Liver (tissue), 9 donors: Measurements from ENCODE around the gene RBM6. TPM values are rescaled to one million over a fixed set of nuclear protein-coding genes. Genes with fewer than 3 reads are reported as not detected.

Experiments
- DNase-seq: peaks from one replicate; pipeline ENCODE4 v3.0.0-alpha.2; 2017; ENCODE audit warnings: low spot score
- H3K27ac ChIP-seq, 2 donors: one replicate each; pipeline ENCODE4 v1.7.0; 2013; ENCODE audit warnings: inconsistent platforms in 2 of 2, low read length in 2 of 2, control low read depth in 1 of 2, low read depth in 1 of 2, mild to moderate bottlenecking in 1 of 2
- H3K27me3 ChIP-seq, 4 donors: one replicate each; pipeline versions ENCODE4 v1.6.1 to v1.7.0; 2013; ENCODE audit warnings: low read length in 3 of 4, inconsistent platforms in 1 of 4, mild to moderate bottlenecking in 1 of 4, moderate library complexity in 1 of 4; ENCODE audit not compliant: control insufficient read depth in 4 of 4, insufficient read depth in 4 of 4
- H3K36me3 ChIP-seq, 4 donors: one replicate each; pipeline versions ENCODE4 v1.6.1 to v1.7.0; 2013; ENCODE audit warnings: low read length in 3 of 4, mild to moderate bottlenecking in 3 of 4, low read depth in 1 of 4, moderate library complexity in 1 of 4; ENCODE audit not compliant: control insufficient read depth in 4 of 4, insufficient read depth in 3 of 4
- H3K4me1 ChIP-seq, 4 donors: one replicate each; pipeline versions ENCODE4 v1.6.1 to v1.7.0; 2013; ENCODE audit warnings: low read length in 3 of 4, mild to moderate bottlenecking in 3 of 4, moderate library complexity in 1 of 4; ENCODE audit not compliant: control insufficient read depth in 4 of 4, insufficient read depth in 4 of 4
- H3K4me3 ChIP-seq, 3 donors: one replicate each; pipeline versions ENCODE4 v1.6.1 to v1.7.0; 2013; ENCODE audit warnings: low read length in 3 of 3, control low read depth in 1 of 3, low read depth in 1 of 3, mild to moderate bottlenecking in 1 of 3
- H3K9ac ChIP-seq, 2 donors: one replicate each; pipeline ENCODE4 v1.7.0; 2013; ENCODE audit warnings: low read length in 2 of 2, mild to moderate bottlenecking in 2 of 2, moderate library complexity in 2 of 2, control low read depth in 1 of 2, low read depth in 1 of 2
- H3K9me3 ChIP-seq, 4 donors: one replicate each; pipeline versions ENCODE4 v1.6.1 to v1.7.0; 2013; ENCODE audit warnings: low read length in 3 of 4; ENCODE audit not compliant: control insufficient read depth in 4 of 4
- CTCF ChIP-seq: fragments of 150-350 bp; IDR thresholded peaks from 2 replicates; pipeline ENCODE4 v1.5.1; 2017; ENCODE audit warnings: improper control_type of control experiment, low read depth, low read length; ENCODE audit not compliant: missing input control
- EGR1 ChIP-seq, 2 donors: IDR thresholded peaks; 2 replicates each; pipeline ENCODE4 v1.6.1; 2016 to 2018; ENCODE audit warnings: antibody characterized with exemption in 2 of 2, low read depth in 2 of 2
- FOXA1 ChIP-seq: IDR thresholded peaks from 2 replicates; pipeline ENCODE4 v1.6.1; 2016; ENCODE audit warnings: antibody characterized with exemption
- FOXA2 ChIP-seq: IDR thresholded peaks from 2 replicates; pipeline ENCODE4 v1.6.1; 2016; ENCODE audit warnings: antibody characterized with exemption
- GABPA ChIP-seq, 2 donors: IDR thresholded peaks in 1 of 2; conservative IDR thresholded peaks in 1 of 2; 2 replicates each; pipeline ENCODE4 v1.6.1; 2016; ENCODE audit warnings: antibody characterized with exemption in 2 of 2, mild to moderate bottlenecking in 1 of 2, moderate library complexity in 1 of 2
- HNF4A ChIP-seq, 2 donors: conservative IDR thresholded peaks; 2 replicates each; pipeline ENCODE4 v1.6.1; 2016; ENCODE audit warnings: antibody characterized with exemption in 2 of 2, mild to moderate bottlenecking in 2 of 2
- HNF4G ChIP-seq: IDR thresholded peaks from 2 replicates; pipeline ENCODE4 v1.6.1; 2016; ENCODE audit warnings: antibody characterized with exemption
- JUND ChIP-seq, 2 donors: IDR thresholded peaks; 2 replicates each; pipeline ENCODE4 v1.6.1; 2016; ENCODE audit warnings: antibody characterized with exemption in 2 of 2
- NR2F2 ChIP-seq: IDR thresholded peaks from 2 replicates; pipeline ENCODE4 v1.6.1; 2016; ENCODE audit warnings: antibody characterized with exemption
- RAD21 ChIP-seq, 2 donors: IDR thresholded peaks; 2 replicates each; pipeline ENCODE4 v1.6.1; 2016; ENCODE audit warnings: antibody characterized with exemption in 2 of 2, mild to moderate bottlenecking in 2 of 2
- REST ChIP-seq: IDR thresholded peaks from 2 replicates; pipeline ENCODE4 v1.6.1; 2016; ENCODE audit warnings: antibody characterized with exemption, mild to moderate bottlenecking
- RXRA ChIP-seq, 2 donors: IDR thresholded peaks; 2 replicates each; pipeline ENCODE4 v1.6.1; 2017 to 2018; ENCODE audit warnings: antibody characterized with exemption in 2 of 2, mild to moderate bottlenecking in 1 of 2
- SP1 ChIP-seq: IDR thresholded peaks from 2 replicates; pipeline ENCODE4 v1.6.1; 2018; ENCODE audit warnings: antibody characterized with exemption, mild to moderate bottlenecking
- TAF1 ChIP-seq: conservative IDR thresholded peaks from 2 replicates; pipeline ENCODE4 v1.6.1; 2016; ENCODE audit warnings: antibody characterized with exemption, mild to moderate bottlenecking
- YY1 ChIP-seq: IDR thresholded peaks from 2 replicates; pipeline ENCODE4 v1.6.1; 2016; ENCODE audit warnings: antibody characterized with exemption, mild to moderate bottlenecking
- WGBS: extraction: QIAGEN DNeasy Blood & Tissue Kit; methylation state at CpG from one replicate; pipeline ENCODE4 v1.1.7; 2013; 5-methylcytosine and 5-hydroxymethylcytosine counted together
- polyA plus RNA-seq, 2 donors: library from polyadenylated mRNA; stranded (reverse) in 1 of 2; unstranded in 1 of 2; fragments of 200-250 nt in 1 of 2; fragments of >200 nt in 1 of 2; fragmentation: Nextera tagmentation in 1 of 2; extraction: Ambion mirVana in 1 of 2; gene quantifications; one replicate each; pipeline versions ENCODE4 v1.2.1 to v1.2.3, GENCODE V29; 2013 to 2015
- total RNA-seq, 2 donors: library from RNA; depleted of rRNA; stranded (reverse); fragments of >200 nt; gene quantifications; one replicate each; pipeline ENCODE4 v1.2.3, GENCODE V29; 2014
- TF ChIP-seq, protein P1 (sequence below): IDR thresholded peaks from 2 replicates; pipeline ENCODE4 v1.6.1; 2016; ENCODE audit warnings: antibody characterized with exemption
- TF ChIP-seq, protein P2 (sequence below): IDR thresholded peaks from 2 replicates; pipeline ENCODE4 v1.6.1; 2016; ENCODE audit warnings: antibody characterized with exemption
- TF ChIP-seq, protein P3 (sequence below): IDR thresholded peaks from 2 replicates; pipeline ENCODE4 v1.6.1; 2016; ENCODE audit warnings: antibody characterized with exemption
- donor health status: healthy.
- donor health status: healthy.
- donor health status: healthy.
- donor health status: healthy.
- donor health status: healthy.

The RBM6 gene
- total and polyA plus RNA-seq, 4 donors: 10.9 to 59.2 (median 37.5) TPM

GRCh38 chr3:50120364-50121071 is 180.6 kb downstream of the RBM6 start:
- no peaks in the 10 kb centered on the region for H3K4me1 ChIP-seq
- H3K27me3 ChIP-seq: no peaks in the 10 kb centered on the region
- H3K36me3 ChIP-seq: peaks cover 6 to 50% (median 38%) of the 10 kb centered on the region in 4 donors
- no peak overlapping the region for H3K9ac ChIP-seq
- no peak overlapping the region for H3K27ac ChIP-seq
- no peak for TF ChIP-seq CTCF
- TF ChIP-seq, protein P1, sequence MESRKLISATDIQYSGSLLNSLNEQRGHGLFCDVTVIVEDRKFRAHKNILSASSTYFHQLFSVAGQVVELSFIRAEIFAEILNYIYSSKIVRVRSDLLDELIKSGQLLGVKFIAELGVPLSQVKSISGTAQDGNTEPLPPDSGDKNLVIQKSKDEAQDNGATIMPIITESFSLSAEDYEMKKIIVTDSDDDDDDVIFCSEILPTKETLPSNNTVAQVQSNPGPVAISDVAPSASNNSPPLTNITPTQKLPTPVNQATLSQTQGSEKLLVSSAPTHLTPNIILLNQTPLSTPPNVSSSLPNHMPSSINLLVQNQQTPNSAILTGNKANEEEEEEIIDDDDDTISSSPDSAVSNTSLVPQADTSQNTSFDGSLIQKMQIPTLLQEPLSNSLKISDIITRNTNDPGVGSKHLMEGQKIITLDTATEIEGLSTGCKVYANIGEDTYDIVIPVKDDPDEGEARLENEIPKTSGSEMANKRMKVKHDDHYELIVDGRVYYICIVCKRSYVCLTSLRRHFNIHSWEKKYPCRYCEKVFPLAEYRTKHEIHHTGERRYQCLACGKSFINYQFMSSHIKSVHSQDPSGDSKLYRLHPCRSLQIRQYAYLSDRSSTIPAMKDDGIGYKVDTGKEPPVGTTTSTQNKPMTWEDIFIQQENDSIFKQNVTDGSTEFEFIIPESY: no peak
- TF ChIP-seq, protein P2, sequence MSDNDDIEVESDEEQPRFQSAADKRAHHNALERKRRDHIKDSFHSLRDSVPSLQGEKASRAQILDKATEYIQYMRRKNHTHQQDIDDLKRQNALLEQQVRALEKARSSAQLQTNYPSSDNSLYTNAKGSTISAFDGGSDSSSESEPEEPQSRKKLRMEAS: no peak
- TF ChIP-seq EGR1 (IDR thresholded peaks at IDR 0.05; ENCODE audit: low read depth in 2 of 2): no peak
- TF ChIP-seq RXRA (IDR thresholded peaks at IDR 0.05): no peak
- no peak for TF ChIP-seq HNF4A (conservative IDR thresholded peaks at IDR 0.05)
- no peak for TF ChIP-seq HNF4G
- TF ChIP-seq SP1: no peak
- TF ChIP-seq TAF1: no peak
- no peak for TF ChIP-seq REST
- TF ChIP-seq RAD21 (IDR thresholded peaks at IDR 0.05): no peak
- no peak for TF ChIP-seq NR2F2
- TF ChIP-seq, protein P3, sequence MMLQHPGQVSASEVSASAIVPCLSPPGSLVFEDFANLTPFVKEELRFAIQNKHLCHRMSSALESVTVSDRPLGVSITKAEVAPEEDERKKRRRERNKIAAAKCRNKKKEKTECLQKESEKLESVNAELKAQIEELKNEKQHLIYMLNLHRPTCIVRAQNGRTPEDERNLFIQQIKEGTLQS: no peak
- no peak for TF ChIP-seq YY1
- TF ChIP-seq FOXA2: no peak
- no peak for TF ChIP-seq GABPA (IDR thresholded peaks at IDR 0.05 in 1 of 2, conservative IDR thresholded peaks at IDR 0.05 in 1 of 2)
- no peak for TF ChIP-seq JUND (IDR thresholded peaks at IDR 0.05)
- TF ChIP-seq FOXA1: no peak
- 89% methylated on average over 10 of the region's 10 CpGs for WGBS
- DNase-seq: no peak
- no peak overlapping the region for H3K4me3 ChIP-seq
- H3K9me3 ChIP-seq: no peaks in the 10 kb centered on the region
